Skin of body (tissue), 2 donors: ENCODE measurements around the gene UBXN2A. TPM values are rescaled to one million over a fixed set of nuclear protein-coding genes. Genes with fewer than 3 reads are reported as not detected.

ENCODE experiments used
- DNase-seq: peaks from one replicate; lab custom pipeline; 2025; lab: John Stamatoyannopoulos, UW
- total RNA-seq: library from RNA; depleted of rRNA; stranded (reverse); fragments of >200 nt; gene quantifications from one replicate; pipeline ENCODE4 v1.2.3, GENCODE V29; 2014

Gene UBXN2A
- total RNA-seq, result 18.8 TPM

- DNase-seq, result peak; percentile 74
These were observed at the start of gene UBXN2A for GRCh38 chr2:23939987-23940717. UBXN2A (plus strand) TSS chr2:23940463; CDS start chr2:23958315, 17,852 bp downstream.

- no peak for DNase-seq
These were observed 40.1 kb upstream of the UBXN2A start for GRCh38 chr2:23900133-23900532.

GRCh38 chr2:23900541-23901322, 39.5 kb upstream of the UBXN2A start:
- DNase-seq, result peak; percentile 34

GRCh38 chr2:23901966-23902846, 38.1 kb upstream of the UBXN2A start:
- DNase-seq, result no peak

- DNase-seq, result no peak
These were observed 37.2 kb upstream of the UBXN2A start for GRCh38 chr2:23903034-23903433.

- DNase-seq, result no peak
These were observed 36.0 kb upstream of the UBXN2A start for GRCh38 chr2:23904215-23904614.

- no peak for DNase-seq
These were observed 35.6 kb upstream of the UBXN2A start for GRCh38 chr2:23904692-23905091.

GRCh38 chr2:23905155-23905554, 35.1 kb upstream of the UBXN2A start:
- DNase-seq, result no peak

GRCh38 chr2:23912054-23912453, 28.2 kb upstream of the UBXN2A start:
- DNase-seq, result no peak

GRCh38 chr2:23915327-23915726, 24.9 kb upstream of the UBXN2A start:
- DNase-seq, result no peak

- no peak for DNase-seq
These were observed 23.4 kb upstream of the UBXN2A start for GRCh38 chr2:23916727-23917405.

- no peak for DNase-seq
These were observed 21.3 kb upstream of the UBXN2A start for GRCh38 chr2:23918837-23919489.

GRCh38 chr2:23924589-23925359, 15.5 kb upstream of the UBXN2A start:
- DNase-seq, result no peak

GRCh38 chr2:23925702-23926289, 14.5 kb upstream of the UBXN2A start:
- DNase-seq, result peak; percentile 78

GRCh38 chr2:23926290-23926749, 13.9 kb upstream of the UBXN2A start:
- no peak for DNase-seq

- peak; percentile 94 for DNase-seq
These were observed 13.3 kb upstream of the UBXN2A start, which contains the start of gene ATAD2B for GRCh38 chr2:23926750-23927571. ATAD2B (minus strand) TSS chr2:23927123; CDS start chr2:23926770, 353 bp downstream.

- no peak for DNase-seq
These were observed 6.0 kb upstream of the UBXN2A start for GRCh38 chr2:23934259-23934658.
